GM19452 (cell line): ENCODE data around the gene ZCWPW1.
A peak's percentile ranks its signal among the peaks of the same experiment; 100 is the strongest.

ENCODE experiments used
- ATAC-seq: cut with Tn5 transposase; IDR thresholded peaks from one replicate; pipeline ENCODE4 v1.9.1; 2021; ENCODE audit not compliant: unreplicated experiment

Gene ZCWPW1

DNA sequence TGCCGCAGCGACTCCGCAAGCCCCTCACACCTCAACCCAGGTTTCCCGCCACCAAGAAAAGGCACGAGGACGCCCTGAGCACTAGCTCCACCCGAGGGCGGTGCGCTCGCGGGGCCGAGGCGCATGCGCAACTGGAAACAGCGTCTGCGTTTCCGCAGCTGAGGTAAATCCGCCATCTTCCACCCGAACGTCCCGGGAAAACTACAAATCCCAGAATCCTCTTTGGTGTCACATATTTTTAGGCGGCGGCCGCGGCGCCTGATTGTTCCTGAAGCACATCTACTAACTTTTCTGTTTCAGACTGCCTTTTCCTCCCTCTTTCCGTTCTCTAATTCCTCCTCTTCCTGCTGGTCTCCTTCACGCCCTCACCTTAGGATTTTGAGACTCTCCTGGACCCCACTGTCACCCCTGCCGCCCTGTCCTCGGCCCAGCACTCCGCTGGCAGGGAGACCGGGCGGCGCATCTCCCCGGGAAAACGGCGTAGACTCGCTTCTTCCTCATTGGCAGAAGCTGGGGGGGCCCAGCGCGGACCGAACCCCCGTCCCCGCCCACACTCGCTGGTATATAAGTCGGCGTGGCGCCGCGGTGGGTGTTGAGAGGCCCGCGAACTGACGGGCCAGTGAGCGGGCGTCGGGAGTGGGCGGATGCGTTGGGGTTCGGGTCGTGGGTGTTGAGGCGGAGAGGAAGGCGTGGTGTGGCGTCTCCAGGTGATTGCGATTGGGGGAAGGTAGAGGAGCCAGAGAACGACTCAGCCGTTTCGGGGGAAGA, at the start of gene ZCWPW1:
TSS of gene ZCWPW1 (minus strand) at position 505 of the 768 bp plus-strand sequence. CDS start 8,054 bp downstream, outside the sequence.
- peak; percentile 43 for ATAC-seq

DNA sequence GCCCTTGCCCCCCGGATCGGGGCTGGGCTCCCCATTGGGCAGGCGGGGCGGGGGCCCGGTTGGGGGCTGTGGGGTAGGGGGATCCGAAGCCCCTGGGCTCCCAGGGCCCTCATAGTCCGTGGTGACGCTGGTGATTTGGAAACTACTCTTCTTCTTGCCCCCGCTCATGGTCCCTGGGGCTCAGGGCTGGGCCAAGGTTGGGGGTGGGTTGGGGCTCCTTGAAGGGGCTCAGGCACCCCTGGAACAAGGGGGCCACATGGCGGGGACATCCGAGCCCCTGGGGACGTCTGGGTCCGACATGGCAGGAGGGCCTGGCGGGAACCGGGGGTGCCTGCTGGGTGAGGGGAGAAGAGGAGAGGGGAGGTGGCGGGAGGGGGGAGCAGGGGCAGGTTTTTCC, 49.4 kb upstream of the ZCWPW1 start:
- ATAC-seq = no peak

DNA sequence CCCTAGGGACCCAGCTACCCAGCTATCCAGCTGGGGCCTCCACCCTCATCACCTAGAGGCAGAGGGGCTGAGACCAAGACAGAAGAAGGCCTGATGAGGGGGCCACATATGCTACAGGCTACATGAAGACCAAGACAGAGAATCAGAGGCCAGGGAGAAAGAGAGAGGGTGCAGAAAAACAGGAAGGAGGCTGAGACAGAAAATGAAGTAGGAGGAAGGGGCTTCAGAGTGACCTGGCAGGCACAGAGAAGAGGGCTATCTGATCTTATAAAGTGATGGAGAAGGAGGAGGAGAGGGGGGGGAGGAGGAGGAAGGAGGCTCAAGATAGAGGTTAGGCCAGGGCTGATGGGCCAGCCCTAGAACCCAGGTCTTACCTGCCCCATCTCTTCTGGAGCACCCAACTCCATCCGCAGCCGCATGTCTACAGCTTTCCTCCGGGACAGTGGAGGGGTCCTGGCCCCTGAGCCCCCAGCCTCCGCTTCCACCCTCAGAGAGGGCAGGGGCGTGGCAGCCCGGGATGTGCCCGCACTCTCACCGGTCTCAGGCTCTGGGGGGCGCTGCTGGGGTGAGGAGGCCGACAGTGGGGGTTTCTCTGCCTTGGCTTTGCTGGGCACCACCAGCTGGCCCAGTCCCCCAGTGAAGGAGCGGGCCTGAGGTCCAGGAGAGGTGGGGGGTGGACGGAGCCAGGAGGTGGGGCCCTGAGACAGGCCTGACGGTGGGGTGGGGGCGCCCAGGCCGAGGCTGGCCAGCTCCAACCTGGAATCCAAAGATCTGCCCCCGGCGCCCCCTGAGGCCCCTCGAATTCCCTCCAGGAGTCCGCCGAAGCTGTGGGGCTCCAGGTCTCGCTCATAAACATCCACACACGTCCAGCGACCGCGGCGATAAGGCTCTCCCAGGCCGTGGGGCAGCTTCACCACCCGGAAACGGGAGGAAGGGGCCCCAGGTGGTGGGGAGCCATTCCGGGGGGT, 48.7 kb upstream of the ZCWPW1 start:
- no peak for ATAC-seq

- ATAC-seq = no peak
Observed at GRCh38 chr7:100476101-100476780, 47.7 kb upstream of the ZCWPW1 start.

GRCh38 chr7:100475549-100475948, 47.0 kb upstream of the ZCWPW1 start:
- no peak for ATAC-seq

DNA sequence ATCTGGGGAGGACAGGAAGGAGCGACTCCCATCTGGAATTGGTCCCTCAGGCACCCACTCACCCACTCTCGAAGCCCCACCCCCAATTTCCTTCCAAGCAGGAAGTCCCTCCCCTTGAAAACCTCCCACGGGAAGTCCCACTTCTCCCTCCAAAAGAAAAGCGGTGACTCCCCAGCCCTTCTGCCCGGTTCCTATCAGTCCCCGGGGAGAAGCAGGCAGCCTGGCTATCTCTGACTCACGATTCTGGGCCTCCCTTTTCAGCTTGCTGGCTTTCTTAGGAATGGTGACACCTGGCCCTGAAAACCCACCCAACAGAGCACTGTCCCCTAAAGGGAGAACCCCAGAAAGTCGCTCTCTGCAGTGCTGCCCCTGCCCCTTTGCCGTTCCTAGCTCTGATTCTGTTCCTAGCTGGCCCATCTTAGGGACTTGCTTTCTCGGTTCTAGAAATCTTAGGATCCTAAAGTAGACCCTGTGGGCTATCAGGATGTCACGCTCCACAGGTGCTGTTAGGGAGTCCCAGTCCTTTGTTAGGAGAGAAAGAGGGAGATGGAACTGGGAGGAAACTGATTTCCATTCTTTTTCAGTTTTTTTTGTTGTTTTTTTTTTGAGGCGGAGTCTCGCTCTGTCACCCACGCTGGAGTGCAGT, 44.5 kb upstream of the ZCWPW1 start:
- no peak for ATAC-seq

- ATAC-seq = no peak
Observed at GRCh38 chr7:100472121-100472851, 43.8 kb upstream of the ZCWPW1 start.

DNA sequence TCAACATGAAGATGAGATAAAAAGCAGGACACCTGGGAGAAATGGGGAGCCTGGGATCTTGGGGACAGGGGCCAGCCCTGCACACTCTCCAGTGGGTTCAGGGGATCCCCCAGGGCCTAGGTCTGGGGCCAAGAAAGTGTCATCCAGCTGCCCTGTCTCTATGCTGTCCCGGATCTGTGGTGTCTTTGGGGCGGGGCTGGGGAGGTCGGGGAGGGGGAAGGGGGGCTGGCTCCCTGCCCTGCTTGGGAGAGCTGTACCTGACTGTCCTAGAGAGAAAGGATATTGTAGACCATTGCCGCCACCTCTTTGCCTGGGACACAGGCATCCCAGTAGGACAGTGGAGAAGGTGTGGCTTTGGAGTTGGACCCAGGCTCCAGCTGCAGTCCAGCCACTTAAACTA, 42.5 kb upstream of the ZCWPW1 start:
- no peak for ATAC-seq

- no peak for ATAC-seq
Observed at GRCh38 chr7:100469227-100470044, 40.9 kb upstream of the ZCWPW1 start.

DNA sequence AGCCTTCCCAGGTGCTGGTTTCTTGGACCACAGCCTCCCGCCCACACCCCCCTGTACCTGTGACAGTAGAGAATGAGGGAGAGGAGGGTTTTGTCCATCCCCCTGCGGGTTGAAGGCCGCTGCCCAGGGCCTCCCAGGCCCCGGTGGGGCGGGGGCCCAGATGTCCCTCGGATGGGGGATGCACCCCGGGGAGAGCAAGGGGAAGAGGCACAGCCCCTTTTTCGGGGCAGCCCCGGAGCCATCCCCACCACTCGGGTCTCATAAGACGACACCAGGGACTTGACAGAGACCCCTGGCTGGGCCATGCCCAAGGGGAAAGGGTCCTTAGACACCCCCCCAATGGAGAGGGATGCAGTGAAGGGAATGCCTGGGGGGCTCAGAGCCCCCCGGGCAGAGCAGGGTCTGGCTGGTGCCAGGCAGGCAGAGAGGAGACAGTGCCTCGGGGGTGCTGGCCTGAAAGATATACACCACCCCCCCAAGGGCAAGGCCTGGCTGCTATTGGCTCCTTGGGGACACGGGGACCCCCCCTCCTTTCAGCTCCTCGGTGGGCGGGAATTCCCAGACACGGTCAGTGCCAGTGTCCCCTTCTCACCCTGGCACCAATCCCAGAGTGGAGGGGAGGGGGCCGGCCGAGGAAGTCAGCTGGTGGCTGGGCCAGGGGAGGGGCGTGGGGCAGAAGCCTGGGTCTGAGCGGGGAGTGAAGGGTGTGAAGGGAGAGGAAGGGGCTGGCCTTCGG, 39.3 kb upstream of the ZCWPW1 start:
- no peak for ATAC-seq

GRCh38 chr7:100466653-100467605, 38.4 kb upstream of the ZCWPW1 start:
- no peak for ATAC-seq

- no peak for ATAC-seq
Observed at GRCh38 chr7:100465702-100466311, 37.3 kb upstream of the ZCWPW1 start.

- ATAC-seq = no peak
Observed at GRCh38 chr7:100465299-100465698, 36.8 kb upstream of the ZCWPW1 start.

GRCh38 chr7:100464791-100465190, 36.3 kb upstream of the ZCWPW1 start:
- ATAC-seq = no peak

DNA sequence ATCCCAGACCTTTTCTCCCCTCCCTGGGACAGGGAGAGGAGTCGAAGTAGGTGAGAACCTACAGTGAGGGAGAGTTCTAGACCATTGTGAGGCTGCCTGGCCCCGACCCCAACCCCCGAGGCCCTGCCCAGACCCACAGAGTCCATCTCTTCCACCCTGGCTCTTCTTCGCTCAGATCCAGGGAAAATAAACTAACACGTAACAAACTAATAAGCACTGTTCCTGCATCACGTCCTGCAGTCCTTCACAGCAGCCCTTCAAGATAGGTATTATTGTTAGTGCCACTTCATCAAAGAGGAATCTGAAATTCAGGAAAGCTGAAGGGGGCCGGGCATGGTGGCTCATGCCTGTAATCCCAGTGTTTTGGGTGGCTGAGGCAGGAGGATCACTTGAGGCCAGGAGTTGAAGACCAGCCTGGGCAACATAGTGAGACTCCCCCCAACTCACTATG, 35.7 kb upstream of the ZCWPW1 start, which contains the start of gene SPACDR:
TSS of gene SPACDR (minus strand) at position 51 of the 451 bp plus-strand sequence. CDS start 235 bp downstream, outside the sequence.
- no peak for ATAC-seq

DNA sequence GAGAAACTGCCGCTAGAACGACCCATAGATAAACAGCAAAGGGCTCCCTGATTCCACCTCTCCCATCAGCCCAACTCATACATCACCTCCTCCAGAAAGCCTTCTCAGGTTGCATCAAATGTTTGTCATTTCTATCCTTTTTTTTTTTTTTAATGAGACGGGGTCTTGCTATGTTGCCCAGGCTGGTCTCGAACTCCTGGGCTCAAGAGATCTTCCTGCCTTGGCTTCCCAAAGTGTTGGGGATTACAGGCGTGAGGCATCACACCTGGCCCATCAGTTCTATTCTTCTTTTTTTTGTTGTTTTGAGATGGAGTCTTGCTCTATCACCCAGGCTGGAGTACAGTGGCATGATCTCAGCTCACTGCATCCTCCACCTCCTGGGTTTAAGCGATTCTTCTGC, 28.5 kb upstream of the ZCWPW1 start:
- ATAC-seq = no peak

DNA sequence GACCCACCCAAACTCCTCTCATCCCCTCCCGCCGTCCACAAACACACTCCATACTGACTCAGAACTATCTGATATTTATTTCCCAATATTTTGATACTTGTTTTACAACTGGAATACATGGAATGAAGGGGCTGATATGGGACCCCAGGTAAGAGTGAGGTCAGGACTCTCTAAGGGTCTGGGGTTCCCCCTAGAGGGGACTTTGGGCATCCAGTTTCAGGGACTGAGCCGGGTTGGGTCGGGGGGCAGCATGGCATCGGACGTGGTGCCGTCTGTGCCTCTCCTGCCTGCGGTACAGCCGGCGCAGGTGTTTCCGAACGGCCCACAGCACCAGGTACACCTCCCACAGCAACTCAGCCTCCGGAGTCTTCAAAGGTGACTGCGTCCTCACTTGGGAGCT, 28.1 kb upstream of the ZCWPW1 start:
- ATAC-seq = no peak
